Activated naive CD8-positive, alpha-beta T cell treated with anti-CD3 and anti-CD28 coated beads, Interleukin-2, amount 50 U/mL, for 16 hours (primary cell): ENCODE measurements around the gene MBOAT2.
"Not testable (repeated sequence)": the region's sequence is repeated elsewhere in the genome, so short reads cannot be mapped to it uniquely, and the experiment has no call there.

ENCODE experiments used
- DNase-seq: peaks from one replicate; pipeline ENCODE4 v3.0.0-alpha.2; 2020; ENCODE audit warnings: low read depth, low spot score

MBOAT2 gene

GRCh38 chr2:8992643-8993042, 10.8 kb downstream of the MBOAT2 start:
- no peak for DNase-seq

GRCh38 chr2:8989536-8990079, 13.9 kb downstream of the MBOAT2 start:
- DNase-seq, result no peak

GRCh38 chr2:8987410-8987809, 16.1 kb downstream of the MBOAT2 start:
- no peak for DNase-seq

- DNase-seq, result no peak
Observed at GRCh38 chr2:8986327-8986976, 17.0 kb downstream of the MBOAT2 start.

GRCh38 chr2:8985561-8986326, 17.7 kb downstream of the MBOAT2 start:
- no peak for DNase-seq

- no peak for DNase-seq
Observed at GRCh38 chr2:8984855-8985254, 18.6 kb downstream of the MBOAT2 start.

GRCh38 chr2:8984157-8984556, 19.3 kb downstream of the MBOAT2 start:
- no peak for DNase-seq

- no peak for DNase-seq
Observed at GRCh38 chr2:8983571-8983970, 19.9 kb downstream of the MBOAT2 start.

GRCh38 chr2:8981876-8982275, 21.6 kb downstream of the MBOAT2 start:
- no peak for DNase-seq

- DNase-seq, result no peak
Observed at GRCh38 chr2:8980096-8980495, 23.4 kb downstream of the MBOAT2 start.

- DNase-seq, result no peak
Observed at GRCh38 chr2:8977758-8978157, 25.7 kb downstream of the MBOAT2 start.

GRCh38 chr2:8976442-8977259, 26.8 kb downstream of the MBOAT2 start:
- no peak for DNase-seq

- no peak for DNase-seq
Observed at GRCh38 chr2:8974016-8974415, 29.5 kb downstream of the MBOAT2 start.

GRCh38 chr2:8973017-8973416, 30.5 kb downstream of the MBOAT2 start:
- DNase-seq, result not testable (repeated sequence)

GRCh38 chr2:8972535-8972934, 30.9 kb downstream of the MBOAT2 start:
- not testable (repeated sequence) for DNase-seq

- not testable (repeated sequence) for DNase-seq
Observed at GRCh38 chr2:8969348-8969747, 34.1 kb downstream of the MBOAT2 start.

- no peak for DNase-seq
Observed at GRCh38 chr2:8966123-8966908, 37.2 kb downstream of the MBOAT2 start.

GRCh38 chr2:8965216-8965969, 38.1 kb downstream of the MBOAT2 start:
- DNase-seq, result no peak

- DNase-seq, result no peak
Observed at GRCh38 chr2:8962890-8963289, 40.6 kb downstream of the MBOAT2 start.

GRCh38 chr2:8957628-8958027, 45.9 kb downstream of the MBOAT2 start:
- DNase-seq, result no peak

- no peak for DNase-seq
Observed at GRCh38 chr2:8956774-8957173, 46.7 kb downstream of the MBOAT2 start.
